ENCODE measurements around the gene SLC15A4. TPM values are rescaled to one million over a fixed set of nuclear protein-coding genes. Genes with fewer than 3 reads are reported as not detected.

Gene SLC15A4
- total RNA-seq, 1 experiment from 2014 or later, result 21.6 TPM

GRCh38 chr12:128867466-128867865 lies 43.7 kb upstream of the SLC15A4 start:
- H3K9ac ChIP-seq (ENCODE audit: extremely low read depth, insufficient read length, low read length), result no peak overlapping the region
- no peak overlapping the region for H3K4me2 ChIP-seq (ENCODE audit: insufficient read depth, insufficient read length, low read length)
- DNase-seq, result no peak
- no peaks in the 10 kb centered on the region for H3K23me2 ChIP-seq (ENCODE audit: insufficient read length, low read depth, low read length, poor library complexity, severe bottlenecking)
- WGBS (ENCODE audit: extremely low coverage, insufficient read length, low lambda C conversion rate), result no CpG with 5 or more reads among the region's 13 CpGs
- H3K56ac ChIP-seq (ENCODE audit: insufficient read length, low read depth, low read length), result no peak overlapping the region
- no peak overlapping the region for H2BK120ac ChIP-seq (ENCODE audit: low read depth, low read length, poor library complexity, severe bottlenecking)
- no peaks in the 10 kb centered on the region for H3K79me1 ChIP-seq (ENCODE audit: insufficient read depth, low read depth, low read length, poor library complexity, severe bottlenecking)
- Mint-ChIP-seq H3K4me3 (no peak overlapping the region), H3K27ac (no peak overlapping the region), H3K27me3 (ENCODE audit: low read depth) (no peaks in the 10 kb centered on the region; the same call in 1 of the 2 replicates), H3K9me3 (no peaks in the 10 kb centered on the region), H3K36me3 (ENCODE audit: insufficient read depth in 1 of 3, low read depth in 3 of 3) (no peaks in the 10 kb centered on the region), H3K4me1 (peaks cover 7% of the 10 kb centered on the region in 2 experiments)
- no peak overlapping the region for H2AK5ac ChIP-seq (ENCODE audit: insufficient read length, low read length)
- no peak overlapping the region for H3K14ac ChIP-seq (ENCODE audit: insufficient read depth, low read length)
- H4K91ac ChIP-seq (ENCODE audit: insufficient read length, low read depth, low read length), result no peak overlapping the region
- no peak overlapping the region for H3K27ac ChIP-seq (ENCODE audit: insufficient read length, low read depth, low read length)
- no peaks in the 10 kb centered on the region for H3K27me3 ChIP-seq (ENCODE audit: insufficient read depth, low read length)
- no peaks in the 10 kb centered on the region for H3K9me3 ChIP-seq (ENCODE audit: control insufficient read depth, low read depth, low read length)
- no peaks in the 10 kb centered on the region for H3K79me2 ChIP-seq (ENCODE audit: insufficient read depth, low read length)
- no peak overlapping the region for H4K8ac ChIP-seq (replicated peaks; ENCODE audit: insufficient read length, low read depth, low read length)
- H2BK15ac ChIP-seq (ENCODE audit: low read depth, low read length), result no peak overlapping the region
- H2BK12ac ChIP-seq (ENCODE audit: insufficient read length, low read depth, low read length), result no peak overlapping the region
- no peaks in the 10 kb centered on the region for H4K20me1 ChIP-seq (ENCODE audit: control insufficient read depth, insufficient read depth, insufficient read length)
- H3K23ac ChIP-seq (ENCODE audit: insufficient read length, low read depth, low read length), result no peak overlapping the region
- no peak overlapping the region for H2BK20ac ChIP-seq (ENCODE audit: low read depth, low read length, poor library complexity, severe bottlenecking)
- no peak overlapping the region for H4K5ac ChIP-seq (ENCODE audit: insufficient read length, low read depth, low read length)
- H3K4ac ChIP-seq (ENCODE audit: low read depth, low read length), result no peak overlapping the region
- no peak overlapping the region for H2AFZ ChIP-seq (ENCODE audit: low read length)
- H2BK5ac ChIP-seq (ENCODE audit: insufficient read length, low read length), result no peak overlapping the region
- no peak overlapping the region for H3T11ph ChIP-seq (ENCODE audit: low read length)
- TF ChIP-seq, protein P1, sequence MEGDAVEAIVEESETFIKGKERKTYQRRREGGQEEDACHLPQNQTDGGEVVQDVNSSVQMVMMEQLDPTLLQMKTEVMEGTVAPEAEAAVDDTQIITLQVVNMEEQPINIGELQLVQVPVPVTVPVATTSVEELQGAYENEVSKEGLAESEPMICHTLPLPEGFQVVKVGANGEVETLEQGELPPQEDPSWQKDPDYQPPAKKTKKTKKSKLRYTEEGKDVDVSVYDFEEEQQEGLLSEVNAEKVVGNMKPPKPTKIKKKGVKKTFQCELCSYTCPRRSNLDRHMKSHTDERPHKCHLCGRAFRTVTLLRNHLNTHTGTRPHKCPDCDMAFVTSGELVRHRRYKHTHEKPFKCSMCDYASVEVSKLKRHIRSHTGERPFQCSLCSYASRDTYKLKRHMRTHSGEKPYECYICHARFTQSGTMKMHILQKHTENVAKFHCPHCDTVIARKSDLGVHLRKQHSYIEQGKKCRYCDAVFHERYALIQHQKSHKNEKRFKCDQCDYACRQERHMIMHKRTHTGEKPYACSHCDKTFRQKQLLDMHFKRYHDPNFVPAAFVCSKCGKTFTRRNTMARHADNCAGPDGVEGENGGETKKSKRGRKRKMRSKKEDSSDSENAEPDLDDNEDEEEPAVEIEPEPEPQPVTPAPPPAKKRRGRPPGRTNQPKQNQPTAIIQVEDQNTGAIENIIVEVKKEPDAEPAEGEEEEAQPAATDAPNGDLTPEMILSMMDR (conservative IDR thresholded peaks at IDR 0.05), result no peak
- H3K4me1 ChIP-seq (ENCODE audit: insufficient read depth, low read length), result no peaks in the 10 kb centered on the region
- no peak overlapping the region for H3K18ac ChIP-seq (ENCODE audit: insufficient read length, low read depth, low read length)
